ENCODE results near the gene AGPAT3.
"Not testable (repeated sequence)": the region's sequence is repeated elsewhere in the genome, so short reads cannot be mapped to it uniquely, and the experiment has no call there.

Gene AGPAT3, protein sequence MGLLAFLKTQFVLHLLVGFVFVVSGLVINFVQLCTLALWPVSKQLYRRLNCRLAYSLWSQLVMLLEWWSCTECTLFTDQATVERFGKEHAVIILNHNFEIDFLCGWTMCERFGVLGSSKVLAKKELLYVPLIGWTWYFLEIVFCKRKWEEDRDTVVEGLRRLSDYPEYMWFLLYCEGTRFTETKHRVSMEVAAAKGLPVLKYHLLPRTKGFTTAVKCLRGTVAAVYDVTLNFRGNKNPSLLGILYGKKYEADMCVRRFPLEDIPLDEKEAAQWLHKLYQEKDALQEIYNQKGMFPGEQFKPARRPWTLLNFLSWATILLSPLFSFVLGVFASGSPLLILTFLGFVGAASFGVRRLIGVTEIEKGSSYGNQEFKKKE

GRCh38 chr21:43864962-43865539, at the start of gene AGPAT3:
AGPAT3 (plus strand) TSS chr21:43865223; CDS start chr21:43959682, 94,459 bp downstream.
- Histone ChIP-seq H3K36me3 (ENCODE audit: control insufficient read depth, insufficient read depth, low read length) (no peaks in the 10 kb centered on the region), H3K27me3 (ENCODE audit: control insufficient read depth, insufficient read depth, low read length) (peaks cover 5% of the 10 kb centered on the region), H3K4me1 (ENCODE audit: control insufficient read depth, insufficient read depth, low read length) (peaks cover 4% of the 10 kb centered on the region), H3K9me3 (ENCODE audit: control insufficient read depth, insufficient read depth, low read length) (no peaks in the 10 kb centered on the region), H3K4me3 (ENCODE audit: low read depth, low read length) (peak within 1 kb of the TSS; percentile 50), H3K9ac (ENCODE audit: low read depth, low read length) (no peak within 1 kb of the TSS)

DNA sequence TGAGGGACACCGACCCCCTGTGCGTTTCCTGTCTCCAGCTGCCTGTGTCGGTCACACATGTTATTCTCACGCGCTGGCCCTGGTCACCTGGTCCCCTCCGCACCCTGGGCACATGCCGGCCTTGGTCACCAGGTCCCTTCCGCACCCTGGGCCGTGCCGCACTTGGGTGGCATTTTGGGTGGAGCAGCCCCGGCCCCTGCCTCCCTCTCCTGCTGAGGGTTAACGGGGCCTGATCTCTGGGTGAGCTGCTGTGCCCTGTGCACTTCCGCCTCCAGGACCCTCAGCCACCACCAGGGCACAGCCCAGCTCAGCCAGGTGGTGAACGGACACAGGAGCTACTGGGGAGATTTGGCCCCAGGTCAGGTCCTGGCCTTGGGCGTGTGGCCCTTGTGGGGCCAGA, 49.0 kb upstream of the AGPAT3 start:
- peaks cover 5% of the 10 kb centered on the region for H3K4me1 ChIP-seq (ENCODE audit: control insufficient read depth, insufficient read depth, low read length)
- no peak overlapping the region for H3K9ac ChIP-seq (ENCODE audit: low read depth, low read length)
- H3K27me3 ChIP-seq (ENCODE audit: control insufficient read depth, insufficient read depth, low read length): no peaks in the 10 kb centered on the region

GRCh38 chr21:43816611-43817071, 48.4 kb upstream of the AGPAT3 start:
- Histone ChIP-seq H3K4me1 (ENCODE audit: control insufficient read depth, insufficient read depth, low read length) (peaks cover 5% of the 10 kb centered on the region), H3K27me3 (ENCODE audit: control insufficient read depth, insufficient read depth, low read length) (no peaks in the 10 kb centered on the region), H3K36me3 (ENCODE audit: control insufficient read depth, insufficient read depth, low read length) (no peaks in the 10 kb centered on the region), H3K4me3 (ENCODE audit: low read depth, low read length) (no peak overlapping the region), H3K9me3 (ENCODE audit: control insufficient read depth, insufficient read depth, low read length) (no peaks in the 10 kb centered on the region), H3K9ac (ENCODE audit: low read depth, low read length) (no peak overlapping the region)

More for the DNA sequence above, 49.0 kb upstream of the AGPAT3 start:
- H3K36me3 ChIP-seq (ENCODE audit: control insufficient read depth, insufficient read depth, low read length): no peaks in the 10 kb centered on the region
- H3K4me3 ChIP-seq (ENCODE audit: low read depth, low read length): no peak overlapping the region
- H3K9me3 ChIP-seq (ENCODE audit: control insufficient read depth, insufficient read depth, low read length): no peaks in the 10 kb centered on the region

- no peaks in the 10 kb centered on the region for H3K9me3 ChIP-seq (ENCODE audit: control insufficient read depth, insufficient read depth, low read length)
- no peaks in the 10 kb centered on the region for H3K36me3 ChIP-seq (ENCODE audit: control insufficient read depth, insufficient read depth, low read length)
- no peak overlapping the region for H3K4me3 ChIP-seq (ENCODE audit: low read depth, low read length)
- peaks cover 5% of the 10 kb centered on the region for H3K4me1 ChIP-seq (ENCODE audit: control insufficient read depth, insufficient read depth, low read length)
- no peaks in the 10 kb centered on the region for H3K27me3 ChIP-seq (ENCODE audit: control insufficient read depth, insufficient read depth, low read length)
- H3K9ac ChIP-seq (ENCODE audit: low read depth, low read length): no peak overlapping the region
These were observed 47.6 kb upstream of the AGPAT3 start for GRCh38 chr21:43817157-43818086.

DNA sequence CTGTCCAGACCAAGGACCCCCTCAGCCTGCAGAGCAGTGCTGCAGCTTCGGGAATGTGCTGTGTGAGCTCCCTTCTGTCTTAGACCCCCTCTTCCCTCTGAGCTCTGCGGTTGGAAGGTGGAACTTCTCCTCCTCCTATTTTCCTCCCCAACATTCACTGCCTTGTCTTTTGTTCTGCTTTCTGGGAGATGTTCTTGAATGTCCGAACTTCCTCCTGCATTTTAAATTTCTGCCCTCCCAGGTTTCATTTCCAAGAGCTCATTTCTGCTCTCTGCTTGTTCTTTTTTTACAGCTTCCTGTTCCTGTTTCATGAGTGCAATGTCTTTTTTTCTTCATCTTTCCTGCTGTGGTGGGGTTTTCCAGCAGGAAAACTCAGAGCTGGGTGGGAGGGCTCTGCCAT, 46.3 kb upstream of the AGPAT3 start:
- H3K9me3 ChIP-seq (ENCODE audit: control insufficient read depth, insufficient read depth, low read length): no peaks in the 10 kb centered on the region
- H3K4me3 ChIP-seq (ENCODE audit: low read depth, low read length): no peak overlapping the region
- peaks cover 5% of the 10 kb centered on the region for H3K4me1 ChIP-seq (ENCODE audit: control insufficient read depth, insufficient read depth, low read length)
- no peak overlapping the region for H3K9ac ChIP-seq (ENCODE audit: low read depth, low read length)
- H3K27me3 ChIP-seq (ENCODE audit: control insufficient read depth, insufficient read depth, low read length): no peaks in the 10 kb centered on the region
- no peaks in the 10 kb centered on the region for H3K36me3 ChIP-seq (ENCODE audit: control insufficient read depth, insufficient read depth, low read length)

- no peak overlapping the region for H3K4me3 ChIP-seq (ENCODE audit: low read depth, low read length)
- H3K9ac ChIP-seq (ENCODE audit: low read depth, low read length): no peak overlapping the region
These were observed 45.3 kb upstream of the AGPAT3 start for GRCh38 chr21:43819511-43820405.

DNA sequence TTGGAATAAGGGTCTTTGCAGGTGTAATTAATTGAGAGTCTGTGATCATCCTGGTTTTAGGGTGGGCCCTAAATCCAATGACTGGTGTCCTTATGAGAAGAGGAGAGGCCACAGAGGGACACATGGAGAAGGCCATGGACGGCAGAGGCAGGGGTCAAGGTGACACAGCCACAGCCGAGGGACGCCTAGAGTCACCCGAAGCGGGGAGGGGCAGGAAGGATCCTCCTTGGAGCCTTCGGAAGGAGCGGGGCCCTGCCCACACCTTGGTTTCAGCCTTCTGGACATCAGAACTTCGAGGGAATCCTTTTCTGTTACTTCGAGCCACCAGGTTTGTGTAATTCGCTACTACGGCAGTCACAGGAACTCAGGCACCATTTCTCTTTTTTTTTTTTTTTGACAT, 44.6 kb upstream of the AGPAT3 start:
- no peaks in the 10 kb centered on the region for H3K4me1 ChIP-seq (ENCODE audit: control insufficient read depth, insufficient read depth, low read length)
- H3K9ac ChIP-seq (ENCODE audit: low read depth, low read length): no peak overlapping the region
- no peak overlapping the region for H3K4me3 ChIP-seq (ENCODE audit: low read depth, low read length)
- H3K9me3 ChIP-seq (ENCODE audit: control insufficient read depth, insufficient read depth, low read length): no peaks in the 10 kb centered on the region
- H3K36me3 ChIP-seq (ENCODE audit: control insufficient read depth, insufficient read depth, low read length): no peaks in the 10 kb centered on the region
- H3K27me3 ChIP-seq (ENCODE audit: control insufficient read depth, insufficient read depth, low read length): no peaks in the 10 kb centered on the region

More at GRCh38 chr21:43819511-43820405, 45.3 kb upstream of the AGPAT3 start:
- Histone ChIP-seq H3K36me3 (ENCODE audit: control insufficient read depth, insufficient read depth, low read length) (no peaks in the 10 kb centered on the region), H3K27me3 (ENCODE audit: control insufficient read depth, insufficient read depth, low read length) (no peaks in the 10 kb centered on the region), H3K9me3 (ENCODE audit: control insufficient read depth, insufficient read depth, low read length) (no peaks in the 10 kb centered on the region), H3K4me1 (ENCODE audit: control insufficient read depth, insufficient read depth, low read length) (no peaks in the 10 kb centered on the region)

GRCh38 chr21:43822166-43822565, 42.9 kb upstream of the AGPAT3 start:
- H3K36me3 ChIP-seq (ENCODE audit: control insufficient read depth, insufficient read depth, low read length); H3K9ac ChIP-seq (ENCODE audit: low read depth, low read length); H3K4me1 ChIP-seq (ENCODE audit: control insufficient read depth, insufficient read depth, low read length); H3K4me3 ChIP-seq (ENCODE audit: low read depth, low read length); H3K27me3 ChIP-seq (ENCODE audit: control insufficient read depth, insufficient read depth, low read length); H3K9me3 ChIP-seq (ENCODE audit: control insufficient read depth, insufficient read depth, low read length): not testable (repeated sequence)

GRCh38 chr21:43822741-43823140, 42.3 kb upstream of the AGPAT3 start:
- not testable (repeated sequence) for H3K4me3 ChIP-seq (ENCODE audit: low read depth, low read length); H3K4me1 ChIP-seq (ENCODE audit: control insufficient read depth, insufficient read depth, low read length)

DNA sequence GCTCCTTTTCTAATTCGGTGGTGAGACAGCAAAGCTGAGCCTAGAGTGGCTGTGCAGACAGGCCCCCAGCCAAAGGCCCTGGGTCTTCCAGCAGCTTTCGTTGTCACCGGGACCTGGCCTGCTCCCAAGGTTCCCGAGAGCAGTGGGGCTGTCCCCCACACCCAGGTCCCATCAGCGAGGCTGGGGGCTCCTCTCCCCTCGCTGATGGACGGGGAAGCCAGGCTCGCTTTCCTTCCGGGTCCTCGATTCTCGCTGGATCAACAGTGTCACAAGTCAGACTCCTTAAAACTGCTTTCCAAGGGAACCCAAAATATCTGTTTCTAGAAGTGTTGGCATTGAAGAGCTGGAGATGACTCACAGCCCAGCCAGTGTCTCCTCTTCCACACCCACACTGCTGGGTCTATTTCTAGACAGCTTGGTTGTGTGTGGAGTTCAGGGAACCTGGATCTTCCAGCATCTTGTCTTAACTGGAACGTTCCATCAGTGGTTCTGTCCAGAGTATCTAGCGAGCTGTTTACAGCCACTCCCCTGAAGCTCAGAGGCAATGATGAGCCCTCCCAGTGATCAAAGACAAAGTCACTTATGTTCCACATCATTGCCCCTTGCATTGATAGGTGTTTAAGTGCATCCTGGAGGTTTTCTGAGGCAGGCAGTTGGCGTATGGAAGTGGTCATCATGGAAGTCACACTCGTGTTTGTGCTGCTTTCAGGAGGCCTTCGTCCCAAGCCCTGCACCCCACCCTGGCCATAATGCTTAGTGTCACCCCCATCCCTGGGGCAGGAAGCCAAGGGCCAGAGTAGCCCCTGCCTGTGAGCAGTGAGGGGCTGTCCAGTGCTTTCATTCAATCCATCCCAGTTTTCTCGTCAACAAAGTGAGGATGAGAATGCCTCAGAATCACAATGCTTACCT, 40.4 kb upstream of the AGPAT3 start:
- H3K4me3 ChIP-seq (ENCODE audit: low read depth, low read length): no peak overlapping the region
- no peak overlapping the region for H3K9ac ChIP-seq (ENCODE audit: low read depth, low read length)
- no peaks in the 10 kb centered on the region for H3K27me3 ChIP-seq (ENCODE audit: control insufficient read depth, insufficient read depth, low read length)
- H3K36me3 ChIP-seq (ENCODE audit: control insufficient read depth, insufficient read depth, low read length): no peaks in the 10 kb centered on the region
- H3K9me3 ChIP-seq (ENCODE audit: control insufficient read depth, insufficient read depth, low read length): no peaks in the 10 kb centered on the region
- no peaks in the 10 kb centered on the region for H3K4me1 ChIP-seq (ENCODE audit: control insufficient read depth, insufficient read depth, low read length)

More at GRCh38 chr21:43822741-43823140, 42.3 kb upstream of the AGPAT3 start:
- not testable (repeated sequence) for H3K27me3 ChIP-seq (ENCODE audit: control insufficient read depth, insufficient read depth, low read length); H3K36me3 ChIP-seq (ENCODE audit: control insufficient read depth, insufficient read depth, low read length); H3K9ac ChIP-seq (ENCODE audit: low read depth, low read length); H3K9me3 ChIP-seq (ENCODE audit: control insufficient read depth, insufficient read depth, low read length)

All from iPS-15b (cell line).